ENCODE data around the gene RPS6KA5.
"Not testable (repeated sequence)": the region's sequence is repeated elsewhere in the genome, so short reads cannot be mapped to it uniquely, and the experiment has no call there.

The RPS6KA5 gene

DNA sequence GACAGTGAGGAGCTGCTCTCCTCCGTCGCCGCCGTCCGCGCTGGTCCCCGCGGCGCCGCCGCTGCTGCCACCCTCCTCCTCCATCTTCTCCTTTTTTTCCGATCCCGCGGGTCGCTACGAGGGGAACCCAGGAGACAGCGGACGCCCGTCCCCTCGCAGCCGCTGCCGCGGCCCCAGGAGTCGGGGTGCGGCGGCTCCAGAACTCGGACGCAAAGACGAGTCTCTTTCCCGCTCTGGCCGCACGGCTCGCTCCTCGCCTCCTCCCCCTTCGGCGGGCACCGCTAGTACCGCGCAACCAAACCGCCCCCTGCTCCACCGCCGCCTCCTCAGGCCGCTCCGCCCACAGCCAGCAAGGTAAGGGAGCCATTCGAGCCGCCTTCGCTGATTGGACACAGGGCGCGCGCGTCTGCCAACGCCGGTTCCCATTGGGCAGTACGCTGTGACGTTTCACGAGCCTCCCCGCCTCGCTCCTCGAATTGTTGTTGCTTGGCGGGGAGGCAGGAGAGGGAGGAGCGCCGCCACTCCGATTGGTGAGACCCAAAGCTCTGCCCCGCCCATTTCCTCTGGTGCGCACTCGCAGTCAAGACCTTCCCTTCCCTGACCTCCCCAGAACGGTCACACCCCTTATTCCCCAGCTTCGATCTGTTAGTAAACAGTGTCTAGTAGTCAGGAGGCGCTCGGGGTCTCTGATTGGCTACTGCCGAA, at the start of gene RPS6KA5:
TSS of gene RPS6KA5 (minus strand) at position 291 of the 705 bp plus-strand sequence. CDS start at position 84, 207 bp downstream.
- peak; percentile 100 for DNase-seq (ENCODE audit: low spot score)

- DNase-seq (ENCODE audit: low spot score), result no peak
These were observed 48.6 kb upstream of the RPS6KA5 start for GRCh38 chr14:91108941-91109611.

DNA sequence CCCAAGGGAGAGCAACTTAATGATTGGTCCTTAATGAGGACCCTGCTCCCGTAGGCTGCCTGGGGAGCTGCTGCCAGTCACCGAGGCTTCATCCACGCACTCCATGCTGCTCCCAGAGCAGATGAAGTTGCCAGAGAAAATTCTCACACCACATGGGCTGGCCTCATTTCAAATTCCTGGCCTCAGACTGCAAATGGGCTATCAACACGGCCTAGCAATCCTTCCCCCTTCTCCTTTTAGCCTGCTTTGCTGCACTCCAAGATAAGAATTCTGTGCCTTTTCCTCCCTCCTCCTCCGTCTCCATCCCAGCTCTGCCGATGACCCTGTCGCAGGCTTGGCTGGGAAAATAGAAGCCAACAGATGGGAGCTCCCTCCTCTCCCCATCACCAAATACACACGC, 42.7 kb upstream of the RPS6KA5 start:
- DNase-seq (ENCODE audit: low spot score), result no peak

DNA sequence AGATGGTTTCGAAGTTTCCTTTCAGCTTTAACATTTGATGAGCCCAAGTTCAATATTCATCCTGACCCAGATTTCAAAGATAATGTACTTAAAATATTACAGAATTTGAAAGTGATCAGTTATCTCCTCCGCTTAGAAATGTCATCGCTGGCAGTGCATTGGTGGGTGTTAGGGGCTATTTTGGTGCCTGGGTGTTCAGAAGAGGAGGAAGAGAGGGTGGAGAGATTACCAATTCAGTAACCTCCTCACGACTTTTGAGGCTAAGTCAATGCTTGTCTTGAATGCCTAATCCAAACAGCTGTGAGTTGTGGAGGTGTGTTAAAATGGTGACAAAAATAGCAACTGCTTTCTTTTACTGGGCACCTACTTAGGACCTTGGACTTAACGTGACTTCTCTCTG, 39.7 kb upstream of the RPS6KA5 start:
- DNase-seq (ENCODE audit: low spot score), result no peak

DNA sequence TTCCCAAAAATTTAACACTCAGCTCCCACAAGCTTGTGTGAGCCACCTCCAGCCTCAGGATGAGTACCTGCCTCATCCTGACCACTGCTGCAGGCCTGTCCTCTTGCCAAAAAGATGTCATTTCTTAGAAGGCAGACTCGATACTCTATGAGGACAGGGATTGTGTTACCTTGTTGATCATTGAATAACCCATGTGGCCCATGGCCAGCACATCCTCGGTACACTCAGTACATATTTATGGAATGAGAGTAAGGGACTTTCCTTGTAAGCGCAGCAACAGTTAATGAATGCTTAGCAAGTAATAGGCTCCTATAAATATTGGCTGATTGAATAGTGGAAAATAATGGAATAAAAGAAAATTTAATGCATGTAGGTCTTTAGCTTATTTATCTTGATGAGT, 38.1 kb upstream of the RPS6KA5 start:
- DNase-seq (ENCODE audit: low spot score), result no peak

GRCh38 chr14:91097657-91098056, 37.2 kb upstream of the RPS6KA5 start:
- not testable (repeated sequence) for DNase-seq (ENCODE audit: low spot score)

DNA sequence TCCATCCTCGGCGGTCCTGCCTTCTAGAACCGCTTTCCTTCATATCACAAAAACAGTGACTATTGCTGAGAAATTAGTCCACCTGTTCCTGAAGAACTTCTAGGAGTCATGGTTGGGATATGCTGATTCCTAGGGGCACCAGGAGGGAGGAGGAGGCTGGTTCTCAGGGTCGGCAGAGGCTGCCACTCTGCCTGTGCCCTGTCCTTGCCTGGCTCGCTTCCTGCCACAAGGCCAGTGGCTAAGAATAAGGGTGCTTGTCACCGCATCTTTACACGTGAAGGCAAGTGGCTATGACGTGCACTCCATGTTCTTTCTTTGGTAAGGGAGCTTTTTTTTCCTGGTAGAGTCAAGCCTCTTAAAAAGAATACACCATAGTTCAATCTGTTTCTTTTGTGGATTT, 34.7 kb upstream of the RPS6KA5 start:
- DNase-seq (ENCODE audit: low spot score), result no peak

DNA sequence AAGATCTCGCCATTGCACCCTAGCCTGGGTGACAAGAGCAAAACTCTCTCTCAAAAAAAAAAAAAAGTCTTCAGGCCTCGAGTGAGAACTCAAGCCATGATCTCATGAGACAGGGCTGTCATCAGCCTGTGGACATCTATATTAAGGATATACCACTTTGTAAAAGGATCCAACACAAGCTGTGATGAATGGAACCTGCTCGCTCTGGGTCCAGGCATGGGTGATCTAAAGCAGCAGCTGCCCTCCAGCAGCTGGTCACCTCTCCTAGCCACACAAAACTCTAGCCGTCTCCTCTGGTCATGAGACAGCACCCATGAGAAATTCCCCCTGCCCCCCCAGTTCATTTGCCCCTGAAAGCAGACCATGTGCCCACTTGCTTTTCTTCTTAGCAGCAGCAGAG, 34.3 kb upstream of the RPS6KA5 start:
- DNase-seq (ENCODE audit: low spot score), result no peak

DNA sequence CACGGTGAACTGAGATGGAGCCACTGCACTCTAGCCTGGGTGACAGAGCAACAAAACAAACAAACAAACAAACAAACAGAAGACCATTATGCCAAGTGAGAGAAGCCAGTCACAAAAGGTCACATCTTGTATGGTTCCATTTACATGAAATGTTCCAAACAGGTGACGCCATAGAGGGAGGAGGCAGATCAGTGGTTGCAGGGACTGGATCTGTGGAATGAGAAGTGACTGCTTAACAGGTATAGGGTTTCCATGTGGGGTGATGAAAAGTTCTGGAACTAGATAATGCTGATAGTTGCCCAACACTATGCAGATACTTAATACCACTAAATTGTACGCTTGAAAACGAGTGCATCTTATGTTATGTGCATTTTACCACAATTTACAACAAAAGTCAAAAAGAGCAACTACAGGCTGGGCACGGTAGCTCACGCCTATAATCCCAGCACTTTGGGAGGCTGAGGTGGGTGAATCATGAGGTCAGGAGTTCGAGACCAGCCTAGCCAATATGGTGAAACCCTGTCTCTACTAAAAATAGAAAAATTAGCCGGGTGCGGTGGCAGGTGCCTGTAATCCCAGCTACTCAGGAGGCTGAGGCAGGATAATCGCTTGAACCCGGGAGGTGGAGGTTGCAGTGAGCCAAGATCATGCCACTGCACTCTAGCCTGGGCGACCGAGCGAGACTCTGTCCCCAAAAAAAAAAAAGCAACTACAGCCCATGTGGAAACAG, 33.5 kb upstream of the RPS6KA5 start:
- DNase-seq (ENCODE audit: low spot score), result not testable (repeated sequence)

DNA sequence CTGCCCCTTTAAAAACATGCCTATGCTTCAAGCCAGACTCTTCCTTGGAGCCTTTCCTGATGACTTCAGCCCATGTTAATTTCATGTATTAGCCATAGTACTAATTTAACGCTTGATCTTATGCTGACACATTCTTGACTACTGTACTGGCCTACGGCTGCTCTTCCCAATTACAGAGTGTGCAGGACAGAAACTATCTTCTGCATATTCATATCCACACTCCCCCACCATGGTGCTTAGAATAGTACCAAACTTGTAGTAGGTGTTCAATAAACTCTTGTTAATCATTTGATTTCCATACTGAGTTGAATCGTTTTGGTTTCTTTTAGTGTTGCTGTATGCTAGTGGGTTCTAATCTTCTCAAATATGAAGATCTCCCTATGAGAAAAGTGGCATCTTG, 31.6 kb upstream of the RPS6KA5 start:
- no peak for DNase-seq (ENCODE audit: low spot score)

- DNase-seq (ENCODE audit: low spot score), result no peak
These were observed 30.3 kb upstream of the RPS6KA5 start for GRCh38 chr14:91090743-91091142.

DNA sequence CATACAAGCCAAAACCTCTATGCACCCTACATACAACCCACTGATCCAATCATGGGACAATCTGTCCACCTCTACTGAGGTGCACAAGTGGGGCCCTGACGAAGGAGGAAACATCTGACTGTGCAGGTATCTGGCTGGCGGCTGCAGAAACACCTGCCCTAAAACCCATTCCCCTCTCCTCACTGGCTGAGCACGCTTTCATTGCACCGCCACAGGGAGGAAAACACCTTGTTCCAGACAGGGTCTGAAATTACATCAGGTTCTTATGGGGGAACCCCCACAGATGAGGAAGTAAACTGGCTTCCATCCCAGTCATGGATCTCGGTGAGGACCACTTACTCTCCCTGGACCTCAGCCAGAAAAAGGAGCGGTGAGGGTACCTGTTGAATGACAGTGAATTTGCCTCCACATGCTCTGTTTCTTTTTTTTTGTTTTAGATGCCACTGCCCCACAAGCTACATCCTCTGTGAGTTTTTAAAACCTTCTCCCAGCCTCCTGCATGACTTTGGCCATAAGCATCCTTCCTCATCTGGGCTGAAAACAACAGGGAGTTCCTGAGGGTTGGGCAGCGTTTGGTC, 29.6 kb upstream of the RPS6KA5 start:
- no peak for DNase-seq (ENCODE audit: low spot score)

GRCh38 chr14:91088585-91089235, 28.3 kb upstream of the RPS6KA5 start:
- no peak for DNase-seq (ENCODE audit: low spot score)

- DNase-seq (ENCODE audit: low spot score), result not testable (repeated sequence)
These were observed 27.0 kb upstream of the RPS6KA5 start for GRCh38 chr14:91087470-91087869.

GRCh38 chr14:91084516-91084915, 24.1 kb upstream of the RPS6KA5 start:
- no peak for DNase-seq (ENCODE audit: low spot score)

DNA sequence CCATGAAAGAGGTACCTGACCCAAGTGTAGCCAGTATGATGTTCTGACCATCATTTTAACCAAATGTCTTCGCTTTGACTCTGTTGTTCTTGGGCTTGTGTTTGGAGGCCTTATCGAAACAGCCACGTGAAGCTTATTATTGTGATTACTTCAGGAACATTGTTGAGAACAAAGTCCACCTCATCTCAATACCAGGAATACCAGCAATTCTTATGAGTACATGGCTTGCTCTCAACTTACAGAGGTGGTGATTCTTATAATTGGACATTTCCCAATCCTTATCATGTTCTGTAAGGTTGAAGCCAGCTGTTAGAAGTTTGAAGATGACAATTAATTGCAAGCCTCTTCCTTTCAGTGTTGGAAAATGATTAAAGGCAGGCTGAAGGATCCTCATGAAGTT, 21.8 kb upstream of the RPS6KA5 start:
- DNase-seq (ENCODE audit: low spot score), result no peak

- DNase-seq (ENCODE audit: low spot score), result no peak
These were observed 19.6 kb upstream of the RPS6KA5 start for GRCh38 chr14:91080071-91080470.

DNA sequence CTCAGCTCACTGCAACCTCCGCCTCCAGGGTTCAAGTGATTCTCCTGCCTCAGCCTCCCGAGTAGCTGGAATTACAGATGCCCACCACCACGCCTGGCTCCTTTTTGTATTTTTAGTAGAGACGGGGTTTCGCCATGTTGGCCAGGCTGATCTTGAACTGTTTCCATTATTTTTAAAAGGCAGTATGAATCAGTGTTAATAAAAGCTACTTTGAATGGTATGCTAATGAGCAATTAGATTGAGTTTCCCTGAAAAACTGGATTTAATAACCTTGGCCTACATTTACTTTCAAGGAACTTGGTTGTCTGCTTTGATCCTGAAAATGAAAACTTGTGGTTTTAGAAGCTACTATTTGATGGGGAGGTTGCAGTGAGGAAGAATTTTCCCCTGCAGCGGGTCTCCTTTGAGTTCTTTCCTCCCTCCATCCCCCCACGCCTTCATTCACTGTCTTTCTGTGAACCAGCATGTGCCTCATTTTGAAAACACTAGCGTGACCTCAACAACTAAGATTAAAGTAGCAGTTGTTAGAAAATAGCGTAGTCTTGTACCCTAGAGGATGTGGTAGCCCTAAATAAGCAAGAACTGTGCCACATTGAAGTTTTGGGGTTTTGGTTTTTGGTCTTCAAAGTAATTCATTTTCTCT, 17.8 kb upstream of the RPS6KA5 start:
- DNase-seq (ENCODE audit: low spot score), result no peak

DNA sequence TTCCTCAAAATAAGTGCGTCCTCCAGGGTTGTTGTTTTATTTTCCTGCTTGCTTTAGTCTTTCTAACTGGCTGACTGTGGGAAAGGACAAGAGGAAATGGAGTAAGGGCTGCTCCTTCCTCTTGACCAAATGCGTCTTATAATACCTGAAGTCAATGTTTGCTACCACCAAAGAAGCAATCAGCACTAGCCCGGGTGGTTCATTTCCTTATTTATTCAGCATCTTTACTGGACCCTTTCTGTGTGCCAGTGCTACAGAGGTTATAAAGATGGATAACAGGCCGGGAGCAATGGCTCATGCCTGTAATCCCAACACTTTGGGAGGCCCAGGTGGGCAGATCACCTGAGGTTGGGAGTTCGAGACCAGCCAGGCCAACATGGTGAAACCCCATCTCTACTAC, 15.1 kb upstream of the RPS6KA5 start:
- DNase-seq (ENCODE audit: low spot score), result no peak

- no peak for DNase-seq (ENCODE audit: low spot score)
These were observed 10.1 kb upstream of the RPS6KA5 start for GRCh38 chr14:91070572-91070971.

- DNase-seq (ENCODE audit: low spot score), result no peak
These were observed 8.2 kb upstream of the RPS6KA5 start for GRCh38 chr14:91068642-91069041.

DNA sequence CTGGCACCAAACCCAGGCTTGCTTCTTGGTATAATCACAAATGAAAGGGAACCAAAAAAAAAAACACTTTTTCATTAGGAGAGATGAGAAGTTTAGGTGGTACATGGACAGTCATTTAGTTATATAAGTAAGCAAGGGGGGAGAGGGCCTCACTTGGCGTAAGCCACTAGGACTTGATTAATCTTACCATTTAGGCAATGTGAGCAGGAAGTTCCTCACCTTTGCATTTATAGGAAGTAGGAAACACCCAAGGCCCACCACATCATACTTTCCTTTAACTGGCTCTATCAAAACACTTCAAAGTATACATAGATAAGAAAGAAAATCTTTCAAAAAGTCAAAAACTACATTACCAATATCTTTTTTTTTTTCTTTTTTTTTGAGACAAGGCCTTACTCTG, 6.7 kb upstream of the RPS6KA5 start:
- DNase-seq (ENCODE audit: low spot score), result no peak
